DND-41 (cell line): Measurements from ENCODE around the gene TLN1.

Experiments
- EZH2 ChIP-seq: IDR thresholded peaks from 3 replicates; pipeline ENCODE4 v1.6.1; 2012; ENCODE audit warnings: borderline replicate concordance, low read depth, mild to moderate bottlenecking, moderate library complexity, low read length, inconsistent platforms; ENCODE audit not compliant: severe bottlenecking
- TF ChIP-seq, protein P1 (sequence below): IDR thresholded peaks from 2 replicates; pipeline ENCODE4 v1.5.1; 2012; ENCODE audit warnings: borderline replicate concordance, low read length, moderate library complexity, mild to moderate bottlenecking; ENCODE audit not compliant: poor library complexity, severe bottlenecking; ENCODE audit errors: extremely low read depth

GRCh38 chr9:35684921-35685320 is 47.1 kb downstream of the TLN1 start:
- TF ChIP-seq, protein P1, sequence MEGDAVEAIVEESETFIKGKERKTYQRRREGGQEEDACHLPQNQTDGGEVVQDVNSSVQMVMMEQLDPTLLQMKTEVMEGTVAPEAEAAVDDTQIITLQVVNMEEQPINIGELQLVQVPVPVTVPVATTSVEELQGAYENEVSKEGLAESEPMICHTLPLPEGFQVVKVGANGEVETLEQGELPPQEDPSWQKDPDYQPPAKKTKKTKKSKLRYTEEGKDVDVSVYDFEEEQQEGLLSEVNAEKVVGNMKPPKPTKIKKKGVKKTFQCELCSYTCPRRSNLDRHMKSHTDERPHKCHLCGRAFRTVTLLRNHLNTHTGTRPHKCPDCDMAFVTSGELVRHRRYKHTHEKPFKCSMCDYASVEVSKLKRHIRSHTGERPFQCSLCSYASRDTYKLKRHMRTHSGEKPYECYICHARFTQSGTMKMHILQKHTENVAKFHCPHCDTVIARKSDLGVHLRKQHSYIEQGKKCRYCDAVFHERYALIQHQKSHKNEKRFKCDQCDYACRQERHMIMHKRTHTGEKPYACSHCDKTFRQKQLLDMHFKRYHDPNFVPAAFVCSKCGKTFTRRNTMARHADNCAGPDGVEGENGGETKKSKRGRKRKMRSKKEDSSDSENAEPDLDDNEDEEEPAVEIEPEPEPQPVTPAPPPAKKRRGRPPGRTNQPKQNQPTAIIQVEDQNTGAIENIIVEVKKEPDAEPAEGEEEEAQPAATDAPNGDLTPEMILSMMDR, result no peak
- no peak for TF ChIP-seq EZH2
